ENCODE results near the gene KHDRBS1. TPM values are rescaled to one million over a fixed set of nuclear protein-coding genes. Genes with fewer than 3 reads are reported as not detected.
A peak's percentile ranks its signal among the peaks of the same experiment; 100 is the strongest.
"Not testable (repeated sequence)": the region's sequence is repeated elsewhere in the genome, so short reads cannot be mapped to it uniquely, and the experiment has no call there.

Gene KHDRBS1
- total RNA-seq, 2 donors from 2014 or later, result 138 to 156 TPM

DNA sequence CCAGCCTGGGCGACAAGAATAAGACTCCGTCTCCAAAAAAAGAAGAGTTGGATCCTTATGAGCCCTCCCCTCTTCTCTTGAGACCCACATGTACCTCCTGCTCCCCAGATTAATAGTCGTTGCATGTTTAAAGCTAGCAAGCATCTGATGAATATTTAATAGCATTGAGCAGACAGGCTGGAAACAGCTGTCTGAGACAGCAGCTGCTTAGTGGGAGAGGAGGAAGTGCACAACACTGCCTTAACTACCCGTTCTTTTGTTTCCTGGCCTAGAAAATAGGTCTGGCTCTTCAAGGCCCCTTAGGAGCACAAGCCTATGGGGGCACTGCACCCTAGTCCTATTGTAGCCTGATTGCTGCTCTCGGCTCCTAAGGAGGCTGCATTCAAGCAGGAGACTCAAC is 41.7 kb downstream of the KHDRBS1 start:
- no peak for DNase-seq
- H3K27me3 Mint-ChIP-seq (ENCODE audit: low read depth), result no peaks in the 10 kb centered on the region
- no peak overlapping the region for H3K4me3 Mint-ChIP-seq
- H3K4me1 Mint-ChIP-seq (ENCODE audit: low read depth), result peaks cover 7% of the 10 kb centered on the region
- ATAC-seq (replicated peaks in 1 of 2), result no peak
- H3K9me3 Mint-ChIP-seq, result no peaks in the 10 kb centered on the region
- H3K27ac Mint-ChIP-seq, result no peak overlapping the region
- H3K36me3 Mint-ChIP-seq (ENCODE audit: insufficient read depth in 2 of 2), result peaks cover 11 to 22% of the 10 kb centered on the region in 2 donors

- peak overlapping the region; percentile 63 for H3K27ac Mint-ChIP-seq
- H3K4me3 Mint-ChIP-seq, result no peak overlapping the region
- H3K27me3 Mint-ChIP-seq (ENCODE audit: low read depth), result no peaks in the 10 kb centered on the region
- H3K4me1 Mint-ChIP-seq (ENCODE audit: low read depth), result peaks cover 5% of the 10 kb centered on the region
- no peak for ATAC-seq (replicated peaks in 1 of 2)
- no peak for DNase-seq
- peaks cover 11 to 20% of the 10 kb centered on the region in 2 donors for H3K36me3 Mint-ChIP-seq (ENCODE audit: insufficient read depth in 2 of 2)
- H3K9me3 Mint-ChIP-seq, result no peaks in the 10 kb centered on the region
Measured at GRCh38 chr1:32056598-32056997, 42.9 kb downstream of the KHDRBS1 start.

- H3K27me3 Mint-ChIP-seq (ENCODE audit: low read depth), result no peaks in the 10 kb centered on the region
- H3K4me3 Mint-ChIP-seq, result no peak overlapping the region
- H3K36me3 Mint-ChIP-seq (ENCODE audit: insufficient read depth in 2 of 2), result peaks cover 3 to 9% of the 10 kb centered on the region in 2 donors
- no peaks in the 10 kb centered on the region for H3K9me3 Mint-ChIP-seq
- no peaks in the 10 kb centered on the region for H3K4me1 Mint-ChIP-seq (ENCODE audit: low read depth)
- no peak for ATAC-seq (replicated peaks in 1 of 2)
- H3K27ac Mint-ChIP-seq, result peak overlapping the region; percentile 50
- DNase-seq, result no peak
Measured at GRCh38 chr1:32060914-32061313, 47.2 kb downstream of the KHDRBS1 start.

GRCh38 chr1:32062867-32063230 is 49.2 kb downstream of the KHDRBS1 start:
- H3K4me3 Mint-ChIP-seq, result no peak overlapping the region
- ATAC-seq (replicated peaks in 1 of 2), result peak in 1 of 2 donors; percentile 11

GRCh38 chr1:32063261-32063681 is 49.6 kb downstream of the KHDRBS1 start:
- no peak for DNase-seq
- H3K36me3 Mint-ChIP-seq (ENCODE audit: insufficient read depth in 2 of 2), result peaks cover 3 to 7% of the 10 kb centered on the region in 2 donors
- peak overlapping the region; percentile 68 for H3K27ac Mint-ChIP-seq
- H3K4me1 Mint-ChIP-seq (ENCODE audit: low read depth), result peaks cover 11% of the 10 kb centered on the region
- peak; percentile 32 to 54 for ATAC-seq (replicated peaks in 1 of 2)
- no peaks in the 10 kb centered on the region for H3K27me3 Mint-ChIP-seq (ENCODE audit: low read depth)
- H3K9me3 Mint-ChIP-seq, result no peaks in the 10 kb centered on the region
- H3K4me3 Mint-ChIP-seq, result no peak overlapping the region

More at GRCh38 chr1:32062867-32063230, 49.2 kb downstream of the KHDRBS1 start:
- Mint-ChIP-seq H3K9me3 (no peaks in the 10 kb centered on the region), H3K4me1 (ENCODE audit: low read depth) (peaks cover 11% of the 10 kb centered on the region), H3K36me3 (ENCODE audit: insufficient read depth in 2 of 2) (peaks cover 3 to 7% of the 10 kb centered on the region in 2 donors), H3K27ac (no peak overlapping the region), H3K27me3 (ENCODE audit: low read depth) (no peaks in the 10 kb centered on the region)
- DNase-seq, result no peak

GRCh38 chr1:32065613-32066488 is 52.2 kb downstream of the KHDRBS1 start:
- not testable (repeated sequence) for H3K27me3 Mint-ChIP-seq (ENCODE audit: low read depth)

DNA sequence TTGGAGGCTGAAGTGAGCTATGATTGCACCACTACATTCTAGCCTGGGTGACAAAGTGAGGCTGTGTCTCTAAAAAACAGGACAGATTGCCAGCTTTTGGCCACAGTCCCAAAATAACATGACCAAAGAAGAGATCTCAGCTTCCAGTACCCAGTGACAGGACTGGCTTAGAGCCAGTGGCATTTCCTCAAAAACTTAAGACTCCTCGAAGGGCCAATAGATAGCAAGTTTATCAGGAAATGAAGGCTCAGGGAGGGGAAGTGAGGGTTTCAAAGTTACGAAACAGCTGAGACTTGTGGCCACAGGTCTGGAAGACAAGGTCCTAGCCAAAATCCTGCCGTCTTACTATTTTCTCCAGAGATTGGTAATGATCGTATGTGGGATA is 52.8 kb downstream of the KHDRBS1 start:
- H3K27me3 Mint-ChIP-seq (ENCODE audit: low read depth), result no peaks in the 10 kb centered on the region
- H3K9me3 Mint-ChIP-seq, result no peaks in the 10 kb centered on the region
- H3K4me1 Mint-ChIP-seq (ENCODE audit: low read depth), result peaks cover 15% of the 10 kb centered on the region
- no peaks in the 10 kb centered on the region for H3K36me3 Mint-ChIP-seq (ENCODE audit: insufficient read depth in 2 of 2)
- peak overlapping the region; percentile 26 for H3K27ac Mint-ChIP-seq
- no peak for DNase-seq
- no peak overlapping the region for H3K4me3 Mint-ChIP-seq
- ATAC-seq (replicated peaks in 1 of 2), result peak; percentile 19 to 25

More at GRCh38 chr1:32065613-32066488, 52.2 kb downstream of the KHDRBS1 start:
- peaks cover 15% of the 10 kb centered on the region for H3K4me1 Mint-ChIP-seq (ENCODE audit: low read depth)
- H3K27ac Mint-ChIP-seq; H3K4me3 Mint-ChIP-seq; DNase-seq; H3K9me3 Mint-ChIP-seq; H3K36me3 Mint-ChIP-seq (ENCODE audit: insufficient read depth in 2 of 2): not testable (repeated sequence)
- peak; percentile 8 to 13 for ATAC-seq (replicated peaks in 1 of 2)

DNA sequence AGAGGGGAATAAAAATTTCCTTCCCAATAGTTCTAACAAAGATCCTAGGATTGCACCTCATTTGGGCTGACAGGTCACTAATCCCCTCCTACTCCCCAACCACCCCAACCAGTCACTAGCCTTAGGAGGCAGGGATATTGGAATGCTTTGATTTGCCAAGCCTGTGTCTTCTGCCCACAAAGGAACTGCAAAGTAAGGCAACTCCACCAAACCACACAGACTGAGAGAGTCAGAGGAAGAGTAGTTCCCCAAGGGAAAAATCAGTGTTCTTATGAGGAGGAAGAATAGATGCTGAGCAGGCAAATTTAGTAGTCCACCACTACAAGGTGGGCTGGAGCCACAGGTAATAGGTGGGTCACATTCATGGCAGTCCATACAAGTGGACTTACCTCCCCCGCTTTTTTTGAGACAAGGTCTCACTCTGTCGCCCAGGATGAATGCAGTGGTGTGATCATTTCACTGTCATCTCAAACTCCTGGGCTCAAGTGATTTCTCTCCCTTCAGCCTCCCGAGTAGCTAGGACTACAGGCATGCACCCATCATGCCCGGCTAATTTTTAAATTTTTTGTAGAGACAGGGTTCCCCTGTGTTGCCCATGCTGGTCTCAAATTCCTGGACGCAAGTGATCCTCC is 55.4 kb downstream of the KHDRBS1 start:
- peaks cover 34% of the 10 kb centered on the region for H3K4me1 Mint-ChIP-seq (ENCODE audit: low read depth)
- H3K27me3 Mint-ChIP-seq (ENCODE audit: low read depth), result no peaks in the 10 kb centered on the region
- H3K27ac Mint-ChIP-seq, result no peak overlapping the region
- ATAC-seq (replicated peaks in 1 of 2) (no peak), DNase-seq (no peak)
- no peaks in the 10 kb centered on the region for H3K36me3 Mint-ChIP-seq (ENCODE audit: insufficient read depth in 2 of 2)
- H3K9me3 Mint-ChIP-seq, result no peaks in the 10 kb centered on the region
- H3K4me3 Mint-ChIP-seq, result no peak overlapping the region

- Mint-ChIP-seq H3K36me3 (ENCODE audit: insufficient read depth in 2 of 2) (no peaks in the 10 kb centered on the region), H3K27ac (peak overlapping the region; percentile 82), H3K9me3 (no peaks in the 10 kb centered on the region), H3K27me3 (ENCODE audit: low read depth) (no peaks in the 10 kb centered on the region), H3K4me3 (peak overlapping the region; percentile 89 to 95), H3K4me1 (ENCODE audit: low read depth) (peaks cover 45% of the 10 kb centered on the region)
- no peak for ATAC-seq (replicated peaks in 1 of 2)
- no peak for DNase-seq
Measured at GRCh38 chr1:32071758-32072621, 58.3 kb downstream of the KHDRBS1 start.

DNA sequence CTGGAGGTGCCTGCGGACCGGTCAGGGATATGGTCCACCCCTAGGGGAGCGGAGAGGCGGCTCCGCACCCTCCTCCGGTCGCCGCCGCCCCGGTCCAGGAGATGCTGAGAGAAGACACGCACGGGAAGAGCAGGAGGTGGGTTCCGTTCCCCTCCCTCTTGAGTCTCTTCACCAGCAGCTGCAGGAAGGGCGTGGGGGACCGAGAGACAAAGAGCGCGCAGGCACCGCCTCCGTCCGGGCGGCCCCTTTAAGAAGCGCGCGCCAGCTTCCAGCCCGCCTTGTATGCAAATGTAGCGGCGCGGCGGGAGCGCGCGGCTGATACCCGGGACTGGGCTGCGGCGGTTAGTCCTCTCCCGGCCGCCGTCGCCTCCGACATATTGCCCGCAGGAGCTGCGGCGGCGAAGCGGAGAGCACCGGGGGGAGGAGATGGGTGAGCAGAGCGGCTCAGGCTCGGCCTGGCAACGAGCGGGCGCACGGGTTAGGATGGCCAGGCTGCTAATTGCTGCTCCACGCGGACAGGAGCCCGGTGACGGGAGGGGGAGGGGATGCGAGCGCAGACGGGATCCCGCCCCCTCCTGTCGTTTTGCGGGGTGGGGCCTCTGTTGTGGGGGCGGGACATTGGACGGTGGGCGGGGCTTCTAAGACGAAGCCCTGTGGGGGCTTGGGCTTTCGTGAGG is 59.1 kb downstream of the KHDRBS1 start, which contains the start of gene TMEM39B:
Gene TMEM39B, plus strand, starts transcription at position 318 of the 677 bp plus-strand sequence. Its CDS starts 109 bp downstream, at position 427.
- H3K4me3 Mint-ChIP-seq, result peak within 1 kb of the TSS; percentile 89 to 95
- DNase-seq, result peak; percentile 95
- H3K9me3 Mint-ChIP-seq, result no peaks in the 10 kb centered on the region
- ATAC-seq (replicated peaks in 1 of 2), result peak; percentile 89 to 90
- no peaks in the 10 kb centered on the region for H3K27me3 Mint-ChIP-seq (ENCODE audit: low read depth)
- peak within 1 kb of the TSS; percentile 92 for H3K27ac Mint-ChIP-seq
- H3K4me1 Mint-ChIP-seq (ENCODE audit: low read depth), result peaks cover 45% of the 10 kb centered on the region
- H3K36me3 Mint-ChIP-seq (ENCODE audit: insufficient read depth in 2 of 2), result peaks cover 1 to 7% of the 10 kb centered on the region in 2 donors

DNA sequence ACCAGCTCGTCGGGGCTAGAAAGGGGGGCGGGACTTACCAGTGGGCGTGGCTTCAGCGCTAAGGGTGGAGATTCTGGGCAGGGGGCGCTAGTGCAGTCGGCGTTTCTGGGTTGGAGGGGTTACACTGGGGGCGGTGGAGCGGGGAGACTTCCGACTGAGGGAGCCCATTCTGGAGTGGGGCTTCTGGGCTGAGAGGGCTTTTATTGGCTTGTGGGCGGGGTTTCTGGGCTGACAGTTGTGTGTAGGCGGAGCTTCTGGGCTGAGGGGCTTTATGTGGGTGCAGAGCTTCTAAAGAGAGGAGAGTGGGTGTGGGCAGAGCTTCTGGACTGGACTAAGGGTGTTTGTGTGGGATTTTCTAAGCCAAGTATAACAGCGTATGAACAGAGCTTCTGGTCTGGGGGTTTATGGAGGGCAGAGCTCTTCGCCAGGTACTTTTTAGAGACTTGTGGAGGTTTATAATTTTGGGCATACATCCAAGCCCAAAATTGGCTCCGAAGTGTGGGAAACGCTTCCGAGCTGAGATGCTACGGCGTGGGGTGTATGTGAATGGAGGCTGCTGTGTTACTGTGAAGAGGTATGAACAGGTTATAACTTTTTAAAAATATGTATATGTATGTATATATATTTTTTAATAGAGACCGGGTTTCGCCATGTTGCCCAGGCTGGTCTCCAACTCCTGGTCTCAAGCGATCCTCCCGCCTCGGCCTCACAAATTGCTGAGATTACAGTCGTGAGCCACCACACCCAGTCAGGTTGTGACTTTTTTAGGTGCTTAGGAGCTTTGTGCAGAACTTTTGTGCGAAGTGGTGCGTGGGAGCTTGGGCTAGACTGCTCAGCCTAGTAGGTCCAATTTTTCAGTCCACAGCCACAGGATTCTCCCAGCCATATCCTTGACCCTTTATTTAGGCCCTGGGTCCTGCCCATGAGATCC is 59.9 kb downstream of the KHDRBS1 start:
- H3K9me3 Mint-ChIP-seq, result no peaks in the 10 kb centered on the region
- H3K4me3 Mint-ChIP-seq, result peak overlapping the region; percentile 89 to 95
- H3K4me1 Mint-ChIP-seq (ENCODE audit: low read depth), result peaks cover 45% of the 10 kb centered on the region
- ATAC-seq (replicated peaks in 1 of 2) (no peak), DNase-seq (no peak)
- no peaks in the 10 kb centered on the region for H3K27me3 Mint-ChIP-seq (ENCODE audit: low read depth)
- H3K27ac Mint-ChIP-seq, result peak overlapping the region; percentile 92
- peaks cover 1 to 7% of the 10 kb centered on the region in 2 donors for H3K36me3 Mint-ChIP-seq (ENCODE audit: insufficient read depth in 2 of 2)

Measured in activated T-cell treated with anti-CD3 and anti-CD28 coated beads, Interleukin-2, amount 50 U/mL, for 72 hours (primary cell).